Measurements from ENCODE around the gene TINAGL1. TPM values are rescaled to one million over a fixed set of nuclear protein-coding genes. Genes with fewer than 3 reads are reported as not detected.

The TINAGL1 gene
- total RNA-seq, 1 experiment from 2014 or later = 430 TPM

GRCh38 chr1:31614414-31615005 lies 38.2 kb downstream of the TINAGL1 start:
- DNase-seq = no peak
- no TSS peak for BruUV-seq (replicated peaks)
- Mint-ChIP-seq H3K36me3 (ENCODE audit: insufficient read depth, unreplicated experiment) (peaks cover 6% of the 10 kb centered on the region), H3K9me3 (ENCODE audit: low read depth, unreplicated experiment) (no peaks in the 10 kb centered on the region), H3K4me1 (ENCODE audit: low read depth, unreplicated experiment) (peaks cover 7% of the 10 kb centered on the region), H3K27me3 (ENCODE audit: unreplicated experiment) (peaks cover 50% of the 10 kb centered on the region), H3K4me3 (ENCODE audit: low read depth, unreplicated experiment) (no peak overlapping the region), H3K27ac (ENCODE audit: unreplicated experiment) (no peak overlapping the region)
- no peak for TF ChIP-seq CTCF (IDR thresholded peaks at IDR 0.05; ENCODE audit: unreplicated experiment)
- CTCF ChIA-PET = no interaction called here
- intact Hi-C loops (cut with micrococcal nuclease; ENCODE audit: unreplicated experiment) = no loop called here

- H3K9me3 Mint-ChIP-seq (ENCODE audit: low read depth, unreplicated experiment) = no peaks in the 10 kb centered on the region
- no peak overlapping the region for H3K27ac Mint-ChIP-seq (ENCODE audit: unreplicated experiment)
- peaks cover 44% of the 10 kb centered on the region for H3K27me3 Mint-ChIP-seq (ENCODE audit: unreplicated experiment)
- DNase-seq = no peak
- peaks cover 7% of the 10 kb centered on the region for H3K4me1 Mint-ChIP-seq (ENCODE audit: low read depth, unreplicated experiment)
- H3K36me3 Mint-ChIP-seq (ENCODE audit: insufficient read depth, unreplicated experiment) = peaks cover 6% of the 10 kb centered on the region
- no peak overlapping the region for H3K4me3 Mint-ChIP-seq (ENCODE audit: low read depth, unreplicated experiment)
- BruUV-seq (replicated peaks) = no TSS peak
- intact Hi-C loops (cut with micrococcal nuclease; ENCODE audit: unreplicated experiment) = no loop called here
- CTCF ChIA-PET = no interaction called here
- no peak for TF ChIP-seq CTCF (IDR thresholded peaks at IDR 0.05; ENCODE audit: unreplicated experiment)
Observed at GRCh38 chr1:31615414-31615813, 39.1 kb downstream of the TINAGL1 start.

GRCh38 chr1:31615939-31616338 lies 39.6 kb downstream of the TINAGL1 start:
- Mint-ChIP-seq H3K4me1 (ENCODE audit: low read depth, unreplicated experiment) (peaks cover 7% of the 10 kb centered on the region), H3K4me3 (ENCODE audit: low read depth, unreplicated experiment) (no peak overlapping the region), H3K27ac (ENCODE audit: unreplicated experiment) (no peak overlapping the region), H3K27me3 (ENCODE audit: unreplicated experiment) (peaks cover 44% of the 10 kb centered on the region), H3K36me3 (ENCODE audit: insufficient read depth, unreplicated experiment) (peaks cover 6% of the 10 kb centered on the region), H3K9me3 (ENCODE audit: low read depth, unreplicated experiment) (no peaks in the 10 kb centered on the region)
- intact Hi-C loops (cut with micrococcal nuclease; ENCODE audit: unreplicated experiment) = no loop called here
- CTCF ChIA-PET = no interaction called here
- no peak for DNase-seq
- BruUV-seq (replicated peaks) = no TSS peak
- no peak for TF ChIP-seq CTCF (IDR thresholded peaks at IDR 0.05; ENCODE audit: unreplicated experiment)

- BruUV-seq (replicated peaks) = no TSS peak
- no peaks in the 10 kb centered on the region for H3K9me3 Mint-ChIP-seq (ENCODE audit: low read depth, unreplicated experiment)
- no peak for TF ChIP-seq CTCF (IDR thresholded peaks at IDR 0.05; ENCODE audit: unreplicated experiment)
- no peak for DNase-seq
- CTCF ChIA-PET = interaction anchor here (0.5 to 1.4 kb wide), 6 partner anchors 12 to 1426 kb away, joined by 3 to 7 read pairs (median 4); no protein-coding TSS in a partner anchor
- peaks cover 7% of the 10 kb centered on the region for H3K4me1 Mint-ChIP-seq (ENCODE audit: low read depth, unreplicated experiment)
- peaks cover 44% of the 10 kb centered on the region for H3K27me3 Mint-ChIP-seq (ENCODE audit: unreplicated experiment)
- peaks cover 6% of the 10 kb centered on the region for H3K36me3 Mint-ChIP-seq (ENCODE audit: insufficient read depth, unreplicated experiment)
- H3K4me3 Mint-ChIP-seq (ENCODE audit: low read depth, unreplicated experiment) = peak within 1 kb of the TSS; percentile 71
- H3K27ac Mint-ChIP-seq (ENCODE audit: unreplicated experiment) = peak within 1 kb of the TSS; percentile 72
- intact Hi-C loops (cut with micrococcal nuclease; ENCODE audit: unreplicated experiment) = no loop called here
Observed at GRCh38 chr1:31617218-31617915, 41.1 kb downstream of the TINAGL1 start, which contains the start of gene HCRTR1. TSS of gene HCRTR1 (plus strand) at chr1:31617689. CDS start at chr1:31619193, 1,504 bp downstream.

Data from Calu3 (cell line).